GM18511 (cell line): Measurements from ENCODE around the gene SGMS2.
"Not testable (repeated sequence)": the region's sequence is repeated elsewhere in the genome, so short reads cannot be mapped to it uniquely, and the experiment has no call there.

Experiments
- ATAC-seq: cut with Tn5 transposase; IDR thresholded peaks from one replicate; pipeline ENCODE4 v1.9.1; 2021; ENCODE audit warnings: mild to moderate bottlenecking, moderate library complexity; ENCODE audit not compliant: unreplicated experiment

Gene SGMS2

GRCh38 chr4:107905082-107905481 lies 80.3 kb downstream of the SGMS2 start:
- ATAC-seq, result not testable (repeated sequence)

- no peak for ATAC-seq
These were observed 81.8 kb downstream of the SGMS2 start for GRCh38 chr4:107906458-107907100.

DNA sequence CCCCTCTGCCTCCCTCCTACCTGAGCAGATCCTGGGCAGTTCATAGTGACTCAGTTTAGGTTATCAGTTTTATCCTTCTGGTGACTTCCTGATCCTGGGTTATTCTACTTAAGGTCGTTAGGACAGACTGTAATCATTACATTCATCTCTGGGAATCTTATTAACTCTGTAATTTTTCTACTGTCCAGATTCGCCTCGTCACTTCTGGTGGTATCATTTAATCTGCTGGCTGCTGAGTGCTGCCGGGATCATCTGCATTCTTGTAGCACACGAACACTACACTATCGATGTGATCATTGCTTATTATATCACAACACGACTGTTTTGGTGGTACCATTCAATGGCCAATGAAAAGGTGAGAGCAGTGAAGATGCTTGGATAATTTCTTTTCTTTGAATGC lies 83.6 kb downstream of the SGMS2 start:
- no peak for ATAC-seq

- ATAC-seq, result peak; percentile 90
These were observed 88.7 kb downstream of the SGMS2 start for GRCh38 chr4:107913283-107913899.

DNA sequence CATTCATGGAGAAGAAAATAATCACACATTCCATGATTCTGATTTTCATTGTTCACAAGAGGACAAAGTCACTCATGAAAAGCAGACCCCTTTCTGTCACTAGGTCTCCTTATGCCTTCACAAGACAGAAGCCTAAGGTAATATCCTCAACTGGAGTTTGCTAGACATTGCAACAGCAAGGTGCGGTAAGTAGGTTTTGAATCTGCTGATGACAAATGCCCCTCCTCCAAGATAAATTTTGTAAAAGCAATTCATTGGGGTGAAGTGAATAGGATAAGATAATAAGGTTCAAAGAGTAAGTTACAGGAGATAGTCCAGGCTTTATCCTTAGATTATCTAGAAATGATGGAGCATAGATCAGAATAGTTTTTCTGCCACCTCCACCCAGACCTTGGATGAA lies 90.5 kb downstream of the SGMS2 start:
- ATAC-seq, result no peak

DNA sequence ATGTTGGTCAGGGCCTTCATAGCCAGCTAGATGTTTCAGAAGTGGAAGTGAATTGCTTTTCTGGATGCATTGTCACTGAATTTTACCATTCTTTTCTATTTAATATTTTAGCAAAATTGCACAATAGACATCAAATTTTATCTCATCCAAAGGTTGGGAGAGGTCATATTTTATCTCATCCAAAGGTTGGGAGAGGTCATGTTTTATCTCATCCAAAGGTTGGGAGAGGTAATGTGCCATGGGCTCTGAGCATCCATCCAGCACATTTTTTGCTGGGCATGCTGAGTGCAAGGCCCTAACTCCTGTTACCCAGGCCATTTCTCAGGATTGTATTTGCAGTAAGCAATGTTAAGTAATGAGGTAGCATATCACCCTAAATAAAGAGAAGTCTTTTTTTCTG lies 91.9 kb downstream of the SGMS2 start:
- ATAC-seq, result no peak

DNA sequence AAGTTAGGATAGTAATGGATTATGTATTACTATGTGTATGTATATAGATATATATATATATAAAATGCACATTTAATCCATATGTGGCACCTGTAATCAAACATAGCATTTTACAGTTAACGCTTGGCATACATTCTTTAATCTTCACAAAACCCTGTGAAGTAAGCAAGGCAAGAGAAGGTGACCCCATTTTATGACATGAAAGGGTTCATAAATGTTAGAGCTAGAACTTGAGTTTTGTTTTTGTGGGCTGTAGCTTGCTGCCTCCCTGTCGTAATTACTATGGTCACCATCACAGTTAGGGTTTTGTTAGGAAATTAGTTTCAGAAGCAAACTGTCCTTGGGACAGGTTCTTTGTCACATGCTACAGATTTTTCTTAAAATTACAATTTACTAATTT lies 92.8 kb downstream of the SGMS2 start:
- ATAC-seq, result no peak

DNA sequence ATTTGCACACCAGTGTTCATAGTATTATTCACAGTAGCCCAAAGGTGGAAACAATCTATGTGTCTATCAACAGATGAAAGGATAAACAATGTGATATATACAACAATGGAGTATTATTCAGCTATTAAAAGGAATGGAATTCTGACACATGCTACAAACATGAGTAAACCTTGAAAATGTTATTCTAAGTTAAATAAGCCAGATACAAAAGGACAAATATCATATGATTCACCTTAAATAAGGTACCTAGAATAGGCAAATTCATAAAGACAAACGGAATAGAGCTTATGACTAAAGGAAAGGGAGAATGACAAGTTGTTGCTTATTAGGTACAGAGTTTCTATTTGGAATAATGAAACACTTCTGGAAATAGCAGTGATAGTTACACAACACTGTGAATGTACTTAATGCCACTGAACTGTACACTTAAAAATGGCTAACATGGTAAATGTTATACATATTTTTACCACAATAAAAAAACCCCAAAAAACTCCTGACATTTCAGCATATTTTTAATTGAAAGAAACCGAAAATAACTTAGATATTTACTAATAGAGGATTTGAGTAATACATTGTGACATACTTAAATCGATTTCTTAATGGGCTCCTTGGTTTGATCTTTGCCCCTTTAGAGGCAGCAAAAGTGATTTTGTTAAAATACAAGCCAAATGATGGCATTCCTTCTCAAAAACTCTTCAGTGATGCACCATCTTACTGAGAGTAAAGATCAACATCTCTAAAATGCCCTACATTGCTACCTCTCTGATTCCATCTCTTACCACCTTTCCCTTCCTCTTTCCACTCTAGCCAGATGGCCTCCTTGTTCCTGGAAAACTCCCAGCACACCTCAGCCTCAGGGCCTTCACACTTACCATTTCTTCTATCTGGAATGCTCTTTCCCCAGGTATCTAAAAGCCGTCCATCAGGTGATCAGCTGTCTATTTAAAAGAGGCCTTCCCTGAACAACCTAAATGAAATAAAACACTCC lies 98.0 kb downstream of the SGMS2 start:
- ATAC-seq, result no peak

- ATAC-seq, result not testable (repeated sequence)
These were observed 101.0 kb downstream of the SGMS2 start for GRCh38 chr4:107925713-107926112.

DNA sequence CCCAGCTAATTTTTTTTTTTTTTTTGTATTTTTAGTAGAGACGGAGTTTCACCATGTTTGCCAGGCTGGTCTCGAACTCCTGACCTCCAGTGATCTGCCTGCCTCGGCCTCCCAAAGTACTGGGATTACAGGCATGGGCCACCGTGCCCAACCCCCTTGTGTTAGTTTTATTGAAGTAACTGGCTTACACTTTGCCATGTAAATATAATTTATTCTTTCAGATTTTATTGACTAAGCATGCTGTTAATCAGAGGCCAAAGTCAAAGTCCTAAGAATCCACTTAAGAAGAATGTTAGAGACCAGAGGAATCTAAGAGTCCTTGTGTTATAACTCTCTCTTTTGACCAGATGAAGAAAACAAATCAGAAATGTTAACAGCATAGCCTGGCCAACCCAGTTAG lies 102.1 kb downstream of the SGMS2 start:
- not testable (repeated sequence) for ATAC-seq

- ATAC-seq, result peak; percentile 93
These were observed 106.4 kb downstream of the SGMS2 start, which contains the start of gene CYP2U1 for GRCh38 chr4:107930821-107931774. CYP2U1 (plus strand) TSS chr4:107931549; CDS start chr4:107931644, 95 bp downstream.

DNA sequence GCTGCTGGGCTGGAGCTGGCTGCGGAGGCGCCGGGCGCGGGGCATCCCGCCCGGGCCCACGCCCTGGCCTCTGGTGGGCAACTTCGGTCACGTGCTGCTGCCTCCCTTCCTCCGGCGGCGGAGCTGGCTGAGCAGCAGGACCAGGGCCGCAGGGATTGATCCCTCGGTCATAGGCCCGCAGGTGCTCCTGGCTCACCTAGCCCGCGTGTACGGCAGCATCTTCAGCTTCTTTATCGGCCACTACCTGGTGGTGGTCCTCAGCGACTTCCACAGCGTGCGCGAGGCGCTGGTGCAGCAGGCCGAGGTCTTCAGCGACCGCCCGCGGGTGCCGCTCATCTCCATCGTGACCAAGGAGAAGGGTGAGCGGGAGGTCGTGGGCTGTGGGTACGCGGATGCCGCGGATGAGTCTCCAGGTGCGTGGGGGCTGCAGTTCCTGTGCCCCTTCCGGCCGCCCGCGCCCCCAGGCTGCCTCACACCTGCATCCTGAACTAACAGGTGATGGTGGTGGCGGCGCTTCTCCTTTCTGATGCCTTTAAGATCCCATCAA lies 107.1 kb downstream of the SGMS2 start:
- peak; percentile 32 for ATAC-seq

- no peak for ATAC-seq
These were observed 110.5 kb downstream of the SGMS2 start for GRCh38 chr4:107935246-107935645.

GRCh38 chr4:107937040-107937439 lies 112.3 kb downstream of the SGMS2 start:
- ATAC-seq, result peak; percentile 57

GRCh38 chr4:107939307-107939706 lies 114.6 kb downstream of the SGMS2 start:
- ATAC-seq, result no peak

GRCh38 chr4:107945809-107946208 lies 121.1 kb downstream of the SGMS2 start:
- ATAC-seq, result no peak

DNA sequence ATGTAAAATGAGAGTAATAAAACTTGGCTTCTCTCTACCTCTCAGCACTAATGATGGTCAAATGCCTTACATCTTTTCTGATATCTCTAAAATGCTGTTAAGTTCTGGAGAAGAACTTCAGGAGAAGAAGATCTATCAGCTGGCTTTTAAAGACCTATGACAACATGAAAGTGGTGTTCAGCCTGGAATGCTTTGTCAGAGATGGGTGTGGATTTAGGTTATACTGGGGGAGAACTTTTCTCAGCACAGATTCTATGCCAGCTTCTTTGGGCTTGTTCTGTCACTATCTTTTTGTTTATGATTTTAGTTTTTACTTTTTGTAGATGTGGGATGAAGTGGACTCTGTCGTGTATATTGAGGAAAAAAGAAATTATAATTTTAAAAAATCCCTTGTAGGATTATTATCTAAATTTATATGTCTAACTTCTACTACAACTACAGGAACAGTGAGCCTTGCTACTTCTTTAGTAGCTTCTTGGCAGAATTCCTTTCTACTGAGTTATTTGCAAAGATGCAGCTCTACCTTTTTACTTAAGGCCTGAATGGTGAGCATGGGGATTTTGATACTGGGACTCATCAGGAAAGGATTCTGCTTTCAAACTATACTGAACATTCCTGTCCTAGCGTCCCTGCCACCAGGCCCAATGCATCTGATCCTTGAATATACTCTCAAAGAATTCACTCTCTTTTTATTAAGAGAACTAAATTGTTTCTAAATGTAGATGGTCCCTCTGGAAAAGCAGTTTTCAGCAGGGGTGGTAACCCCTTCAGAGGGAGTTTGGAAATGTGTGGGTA lies 126.2 kb downstream of the SGMS2 start:
- no peak for ATAC-seq

GRCh38 chr4:107951551-107951950 lies 126.8 kb downstream of the SGMS2 start:
- ATAC-seq, result no peak

GRCh38 chr4:107956011-107956410 lies 131.3 kb downstream of the SGMS2 start:
- no peak for ATAC-seq
